Lower leg skin (tissue), 4 donors: ENCODE measurements around the gene KIAA0825. TPM values are rescaled to one million over a fixed set of nuclear protein-coding genes. Genes with fewer than 3 reads are reported as not detected.

Source experiments
- DNase-seq, 2 donors: peaks; one replicate each; pipeline ENCODE4 v3.0.0-alpha.2; 2019; ENCODE audit warnings: low spot score in 2 of 2
- H3K4me3 ChIP-seq: fragments of 200-600 bp; sonication (generic); 2 replicates; pipeline ENCODE4 v1.5.1; 2017; ENCODE audit warnings: mild to moderate bottlenecking, low read depth; ENCODE audit not compliant: poor library complexity, severe bottlenecking
- CTCF ChIP-seq, 3 donors: fragments of 450-650 bp; IDR thresholded peaks; one replicate each; pipeline ENCODE4 v1.5.1; 2016; ENCODE audit warnings: antibody characterized with exemption in 3 of 3, mild to moderate bottlenecking in 3 of 3, moderate library complexity in 2 of 3
- POLR2A ChIP-seq, 2 donors: fragments of 450-650 bp; IDR thresholded peaks; one replicate each; pipeline ENCODE4 v1.6.1; 2016 to 2017; ENCODE audit warnings: antibody characterized with exemption in 2 of 2, mild to moderate bottlenecking in 1 of 2, moderate library complexity in 1 of 2
- WGBS, 2 donors: methylation state at CpG; one replicate each; pipeline ENCODE4 v1.1.5; 2018; 5-methylcytosine and 5-hydroxymethylcytosine counted together
- intact Hi-C: fragments of 100-400 bp; cut with DNase I; formaldehyde crosslinking; loops from one replicate; pipeline ENCODE4 v1.15.0; 2023; ENCODE audit warnings: low total_unique reads
- total RNA-seq, 4 donors: library from RNA; depleted of rRNA; stranded (reverse); fragments of >200 nt; gene quantifications; one replicate each; pipeline ENCODE4 v1.1.0, GENCODE V29; 2016

The KIAA0825 gene
- total RNA-seq, 4 donors from 2014 or later, result 1.6 to 3.4 (median 2.5) TPM

DNA sequence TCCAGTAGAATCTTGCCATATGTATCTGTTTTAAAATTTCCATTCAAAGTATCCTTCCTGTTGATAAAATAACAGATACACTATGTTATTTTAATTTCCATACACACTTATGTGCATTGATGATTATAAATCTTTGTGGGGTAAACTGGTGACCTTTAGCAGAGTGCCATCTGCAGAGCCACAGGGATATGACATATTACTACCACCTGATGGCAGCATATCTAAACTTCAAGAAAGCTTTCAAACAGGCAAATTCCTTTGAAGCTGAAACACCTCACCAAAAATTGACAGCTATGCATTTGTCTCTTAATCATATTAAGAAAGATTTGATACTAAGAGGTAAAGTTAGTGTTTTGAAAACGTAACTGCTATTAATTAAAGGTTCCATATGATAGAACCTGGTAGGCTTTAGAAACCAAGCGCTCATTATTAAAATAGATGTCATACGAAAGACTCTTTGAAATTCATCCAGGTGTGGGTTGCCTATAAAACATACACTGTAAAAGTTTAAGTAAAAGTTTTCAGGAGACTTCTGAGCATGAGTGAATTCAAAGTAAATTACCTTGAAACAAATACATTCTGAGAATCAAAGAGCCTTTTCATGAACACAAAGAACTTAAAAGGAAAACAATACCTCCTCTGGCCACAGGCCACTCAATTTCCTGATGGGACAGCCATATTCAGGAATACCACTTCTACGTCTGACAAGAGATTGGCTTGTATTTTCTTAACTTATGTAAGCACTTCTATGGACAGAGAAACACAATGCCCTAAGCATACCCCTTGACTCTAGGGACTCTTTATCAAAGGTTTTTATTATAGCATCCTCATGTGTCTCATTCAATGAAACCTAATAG lies 93.3 kb downstream of the KIAA0825 start:
- no peak for TF ChIP-seq POLR2A (IDR thresholded peaks at IDR 0.05)
- TF ChIP-seq CTCF (IDR thresholded peaks at IDR 0.05), result no peak
- H3K4me3 ChIP-seq, result no peak overlapping the region
- DNase-seq, result no peak
- WGBS, 2 donors, result 71 to 73% methylated on average over 4 of the region's 4 CpGs
- intact Hi-C loops, result no loop called here

GRCh38 chr5:94523018-94523417 lies 95.4 kb downstream of the KIAA0825 start:
- H3K4me3 ChIP-seq, result no peak overlapping the region
- no peak for DNase-seq
- intact Hi-C loops, result no loop called here
- TF ChIP-seq CTCF (IDR thresholded peaks at IDR 0.05) (no peak), POLR2A (IDR thresholded peaks at IDR 0.05) (no peak)

DNA sequence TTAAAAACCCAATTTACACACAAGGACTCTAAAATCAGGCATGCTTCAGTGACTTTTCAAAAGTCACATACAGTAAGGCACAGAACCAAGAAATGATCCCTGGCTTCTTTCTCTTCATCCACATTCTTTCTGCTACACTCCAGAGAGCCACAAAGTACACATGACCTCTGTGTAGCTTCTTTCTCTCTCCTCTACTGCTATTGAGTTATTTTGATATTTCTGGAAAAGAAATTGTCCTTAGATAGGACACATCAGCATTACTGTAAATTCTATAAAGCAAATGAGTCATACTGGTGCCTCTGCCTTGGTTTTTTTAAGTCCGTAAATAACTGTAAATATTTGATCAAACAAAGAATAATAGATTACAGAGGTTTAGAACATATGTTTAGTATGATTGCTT lies 96.3 kb downstream of the KIAA0825 start:
- intact Hi-C loops, result no loop called here
- 94 to 98% methylated on average over 1 of the region's 1 CpG for WGBS, 2 donors
- no peak overlapping the region for H3K4me3 ChIP-seq
- TF ChIP-seq CTCF (IDR thresholded peaks at IDR 0.05) (no peak), POLR2A (IDR thresholded peaks at IDR 0.05) (no peak)
- no peak for DNase-seq

DNA sequence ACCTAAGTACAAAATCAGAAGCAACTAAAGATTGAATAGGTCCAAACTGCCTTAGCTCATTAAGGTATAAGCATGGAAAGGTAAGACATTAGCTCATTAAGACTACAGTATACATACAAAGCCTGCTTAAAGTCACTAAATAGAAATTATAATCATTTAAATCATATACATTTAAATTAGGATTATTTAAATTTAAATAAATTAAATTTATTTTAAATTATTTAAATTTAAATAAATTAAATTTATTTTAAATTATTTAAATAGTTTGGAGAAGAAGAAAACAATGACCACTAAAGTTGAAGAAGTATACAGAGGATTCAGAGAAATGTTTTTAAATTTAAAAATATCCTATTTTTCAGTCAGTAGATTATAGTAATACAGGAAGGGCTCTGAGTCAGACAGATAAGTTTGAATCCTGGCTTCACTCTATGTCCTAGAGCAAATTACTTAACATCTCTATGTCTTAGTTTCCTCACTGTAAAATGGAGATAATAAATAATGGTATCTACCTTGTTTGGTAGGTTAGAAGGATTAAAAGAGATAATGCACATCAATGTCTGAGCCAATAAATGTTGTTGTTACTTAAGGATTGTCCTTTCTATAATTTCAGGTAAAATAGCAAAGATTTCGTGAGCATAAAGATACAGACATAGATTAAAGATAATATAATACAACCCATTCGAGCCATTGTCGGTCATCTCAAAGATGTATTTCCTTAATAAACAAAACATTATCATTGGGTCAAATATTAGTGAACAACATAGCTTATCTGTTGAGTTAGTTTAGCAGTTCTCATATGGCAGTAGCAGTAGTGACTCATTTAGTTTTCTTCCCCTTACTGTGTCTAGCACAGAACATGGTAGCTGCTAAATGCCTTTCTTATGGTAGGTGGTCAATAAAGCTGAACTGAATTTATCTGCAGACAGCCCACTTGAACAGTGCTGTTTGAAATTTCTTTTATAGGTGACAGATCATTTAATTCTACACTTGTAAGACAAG lies 100.6 kb downstream of the KIAA0825 start:
- H3K4me3 ChIP-seq, result no peak overlapping the region
- WGBS, 2 donors, result 93 to 97% methylated on average over 3 of the region's 3 CpGs
- intact Hi-C loops, result no loop called here
- no peak for DNase-seq
- TF ChIP-seq POLR2A (IDR thresholded peaks at IDR 0.05) (no peak), CTCF (IDR thresholded peaks at IDR 0.05) (no peak)

GRCh38 chr5:94516148-94516547 lies 102.3 kb downstream of the KIAA0825 start:
- WGBS, 2 donors, result 97 to 99% methylated on average over 5 of the region's 5 CpGs
- DNase-seq, result no peak
- intact Hi-C loops, result no loop called here
- no peak overlapping the region for H3K4me3 ChIP-seq
- TF ChIP-seq CTCF (IDR thresholded peaks at IDR 0.05), result no peak
- TF ChIP-seq POLR2A (IDR thresholded peaks at IDR 0.05), result no peak
